Gastrocnemius medialis (tissue), 4 donors: ENCODE results near the gene NUP214.

Experiments
- CTCF ChIP-seq, 5 experiments: fragments of 450-650 bp in 3 of 5; fragments of 200-600 bp in 2 of 5; sonication (generic) in 2 of 5; IDR thresholded peaks in 4 of 5; conservative IDR thresholded peaks in 1 of 5; 1 replicate in 4 of 5; 2 replicates in 1 of 5; pipeline ENCODE4 v1.5.1; 2016 to 2019; ENCODE audit warnings: antibody characterized with exemption in 5 of 5, mild to moderate bottlenecking in 3 of 5, moderate library complexity in 3 of 5
- POLR2A ChIP-seq, 2 donors: fragments of 450-650 bp; IDR thresholded peaks; one replicate each; pipeline ENCODE4 v1.6.1; 2017; ENCODE audit warnings: antibody characterized with exemption in 2 of 2, mild to moderate bottlenecking in 2 of 2, moderate library complexity in 2 of 2

GRCh38 chr9:131103024-131103423, 22.4 kb upstream of the NUP214 start:
- TF ChIP-seq CTCF (IDR thresholded peaks at IDR 0.05 in 4 of 5, conservative IDR thresholded peaks at IDR 0.05 in 1 of 5): no peak
- TF ChIP-seq POLR2A (IDR thresholded peaks at IDR 0.05): no peak
